GM18870 (cell line): ENCODE results near the gene CTAG1A.
"Not testable (repeated sequence)": the region's sequence is repeated elsewhere in the genome, so short reads cannot be mapped to it uniquely, and the experiment has no call there.

Experiments used
- ATAC-seq: cut with Tn5 transposase; IDR thresholded peaks from one replicate; pipeline ENCODE4 v1.9.1; 2021; ENCODE audit warnings: moderate library complexity; ENCODE audit not compliant: unreplicated experiment

Gene CTAG1A

DNA sequence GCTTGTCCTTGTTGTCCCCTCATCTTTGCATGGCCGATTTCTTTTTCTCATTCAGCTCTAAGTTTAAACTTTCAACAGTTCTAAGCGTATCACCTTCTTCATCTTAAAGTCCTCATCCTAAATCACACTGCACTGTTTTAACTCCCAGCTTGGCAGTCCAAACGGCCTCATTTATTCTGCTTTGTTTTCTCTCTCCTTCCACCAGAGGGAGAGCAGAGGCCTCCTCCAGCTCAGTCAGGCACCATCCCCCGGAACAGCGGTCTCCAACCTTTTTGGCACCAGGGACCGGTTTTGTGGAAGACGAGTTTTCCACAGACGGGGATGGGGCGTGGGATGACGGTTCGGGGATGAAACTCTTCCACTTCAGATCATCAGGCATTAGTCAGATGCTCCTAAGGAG is 14.6 kb upstream of the CTAG1A start:
- not testable (repeated sequence) for ATAC-seq

GRCh38 chrX:154573061-154573460 is 11.9 kb upstream of the CTAG1A start:
- not testable (repeated sequence) for ATAC-seq

GRCh38 chrX:154575076-154575475 is 9.9 kb upstream of the CTAG1A start:
- ATAC-seq, result not testable (repeated sequence)

GRCh38 chrX:154582994-154583393 is 1.9 kb upstream of the CTAG1A start:
- not testable (repeated sequence) for ATAC-seq

DNA sequence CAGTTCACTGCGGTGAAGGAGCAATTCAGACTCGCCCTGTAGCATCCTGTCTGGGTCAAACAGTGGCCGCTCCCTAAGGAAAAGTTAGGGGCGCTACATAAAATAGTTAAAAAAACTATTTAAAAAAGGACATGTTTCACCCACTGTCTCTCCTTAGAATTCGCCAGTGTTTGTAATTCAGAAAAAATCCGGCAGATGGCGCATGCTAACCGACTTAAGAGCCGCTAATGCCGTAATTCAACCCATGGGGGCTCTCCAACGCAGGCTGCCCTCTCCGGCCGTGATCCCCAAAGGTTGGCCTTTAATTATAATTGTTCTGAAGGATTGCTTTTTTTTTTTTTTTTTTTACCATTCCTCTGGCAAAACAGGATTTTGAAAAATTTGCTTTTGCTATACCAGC is 5.5 kb downstream of the CTAG1A start:
- not testable (repeated sequence) for ATAC-seq

DNA sequence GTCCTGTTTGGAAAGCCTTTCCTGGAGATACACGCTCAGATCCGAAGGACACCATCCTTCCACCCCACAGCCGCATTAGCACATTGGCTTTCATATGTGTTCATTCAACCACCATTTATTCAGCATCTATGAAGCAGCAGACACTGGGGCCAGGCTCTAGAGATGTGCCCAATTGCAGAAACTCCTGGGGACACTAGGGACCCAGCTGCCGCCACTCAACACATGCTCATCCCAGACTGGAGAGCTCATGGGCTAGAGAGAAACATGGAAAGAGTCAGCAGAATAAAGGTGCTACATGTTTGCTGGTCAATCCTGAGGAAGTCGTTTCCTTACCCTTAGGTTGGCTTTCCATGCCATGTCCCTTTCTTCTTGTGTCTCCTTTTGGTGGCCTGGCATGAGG is 7.6 kb downstream of the CTAG1A start:
- no peak for ATAC-seq

DNA sequence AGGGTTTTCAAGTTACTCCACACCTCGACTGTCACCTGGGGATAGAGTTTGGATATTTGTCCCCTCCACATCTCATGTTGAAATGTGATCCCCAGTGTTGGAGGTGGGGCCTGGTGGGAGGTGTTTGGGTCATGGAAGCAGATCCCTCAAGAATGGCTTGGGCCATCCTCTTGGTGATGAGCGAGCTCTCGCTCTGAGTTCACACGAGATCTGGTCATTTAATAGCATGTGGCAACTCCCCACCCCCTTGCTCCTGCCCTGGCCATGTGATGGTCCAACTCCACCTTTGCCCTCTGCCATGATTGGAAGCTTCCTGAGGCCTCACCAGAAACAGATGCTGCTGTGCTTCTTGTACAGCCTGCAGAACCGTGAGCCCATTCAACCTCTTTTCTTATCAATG is 8.3 kb downstream of the CTAG1A start:
- no peak for ATAC-seq

DNA sequence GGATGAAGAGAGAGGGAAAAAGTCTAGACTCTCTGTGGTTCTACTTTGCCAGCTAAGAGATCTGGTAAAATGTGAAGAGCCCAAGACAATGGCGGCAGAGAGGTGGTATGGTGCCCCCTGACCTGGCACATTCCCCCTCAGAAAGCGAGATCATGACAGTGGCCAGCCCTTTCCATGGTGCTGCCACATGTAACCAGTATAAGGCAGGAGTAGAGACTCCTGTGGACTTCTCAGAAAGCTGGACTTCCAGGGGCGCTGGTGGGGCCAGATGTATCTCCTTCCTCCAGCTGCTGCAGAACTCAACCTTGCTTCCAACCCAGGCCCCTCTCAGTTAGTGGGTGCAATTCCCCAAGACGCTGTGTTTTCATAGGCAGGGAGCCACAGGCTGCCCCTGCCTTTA is 9.6 kb downstream of the CTAG1A start:
- ATAC-seq, result no peak

- ATAC-seq, result no peak
Measured at GRCh38 chrX:154595559-154596249, 10.8 kb downstream of the CTAG1A start.

DNA sequence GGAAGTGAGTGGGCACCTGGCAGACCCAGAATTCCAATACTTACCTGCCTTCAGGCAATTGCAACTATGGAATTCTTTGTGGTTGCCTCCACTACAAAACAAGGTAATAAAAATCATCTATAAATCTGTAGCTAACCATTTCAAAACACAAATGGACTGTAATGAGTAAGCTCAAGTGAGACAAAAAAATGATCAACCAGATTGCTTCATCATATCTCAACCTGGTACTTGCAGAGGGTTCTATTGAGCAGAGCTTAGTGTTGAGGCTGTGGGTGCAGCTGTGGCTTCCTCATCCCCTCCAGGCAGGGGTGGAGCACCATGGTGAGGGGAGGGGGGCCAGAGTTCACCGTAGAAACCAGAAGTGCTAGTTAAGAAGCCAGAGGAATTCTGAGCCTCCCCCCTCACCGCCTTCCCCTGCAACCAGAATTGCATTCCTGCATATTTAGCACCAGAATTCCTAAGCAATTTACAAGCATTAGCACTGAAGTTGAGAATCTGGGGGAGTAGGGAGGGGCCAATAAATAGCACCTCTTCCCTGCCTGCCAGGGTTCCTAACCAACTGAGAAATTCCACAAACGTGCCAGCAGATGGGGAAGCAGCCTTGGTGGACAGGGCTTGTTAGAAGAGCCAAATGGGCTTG is 11.5 kb downstream of the CTAG1A start:
- no peak for ATAC-seq

DNA sequence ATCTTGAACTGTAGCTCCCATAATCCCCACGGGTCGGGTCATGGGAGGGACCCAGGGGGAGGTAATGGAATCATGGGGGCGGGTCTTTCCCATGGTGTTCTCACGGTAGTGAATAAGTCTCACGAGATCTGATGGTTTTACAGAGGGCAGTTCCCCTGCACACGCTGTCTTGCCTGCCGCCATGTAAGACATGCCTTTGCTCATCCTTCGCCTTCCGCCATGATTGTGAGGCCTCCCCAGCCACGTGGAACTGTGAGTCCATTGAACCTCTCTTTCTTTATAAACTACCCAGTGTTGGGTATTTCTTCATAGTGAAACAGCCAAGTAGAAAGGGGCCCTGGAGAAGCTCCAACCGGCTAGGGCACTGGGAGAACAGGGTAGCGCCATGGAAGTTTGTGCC is 12.3 kb downstream of the CTAG1A start:
- no peak for ATAC-seq

- ATAC-seq, result no peak
Measured at GRCh38 chrX:154598656-154599055, 13.7 kb downstream of the CTAG1A start.

GRCh38 chrX:154599531-154599930 is 14.6 kb downstream of the CTAG1A start:
- no peak for ATAC-seq

DNA sequence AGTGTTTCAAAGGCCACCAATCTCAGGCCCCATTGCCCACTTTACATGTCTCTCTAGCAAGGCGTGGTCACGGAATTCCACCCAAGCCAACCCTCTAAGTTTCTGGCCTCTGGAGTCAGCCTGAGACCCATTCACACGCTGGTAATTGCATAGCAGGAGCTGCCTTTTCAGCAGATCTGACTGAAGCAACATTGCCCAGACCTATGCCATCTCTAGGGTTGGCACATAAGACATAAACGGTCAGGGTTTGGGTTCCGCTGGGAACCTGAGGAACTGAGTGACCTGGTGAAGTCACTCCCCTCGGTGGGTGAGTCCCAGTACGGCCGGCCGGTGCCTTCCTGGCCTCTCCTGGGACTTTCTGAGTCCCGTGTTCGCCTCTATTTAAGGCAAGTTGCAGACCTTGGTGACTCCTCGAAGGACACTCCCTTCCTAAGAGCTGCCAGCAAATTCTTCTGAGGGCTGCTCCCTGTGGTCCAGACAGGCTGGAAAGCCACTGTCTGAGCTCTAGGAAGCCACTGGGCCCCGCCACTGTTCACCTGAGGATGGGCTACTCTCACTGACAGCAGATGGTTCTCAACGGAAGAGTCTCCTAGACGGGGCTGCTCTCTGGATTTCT is 15.9 kb downstream of the CTAG1A start:
- no peak for ATAC-seq

DNA sequence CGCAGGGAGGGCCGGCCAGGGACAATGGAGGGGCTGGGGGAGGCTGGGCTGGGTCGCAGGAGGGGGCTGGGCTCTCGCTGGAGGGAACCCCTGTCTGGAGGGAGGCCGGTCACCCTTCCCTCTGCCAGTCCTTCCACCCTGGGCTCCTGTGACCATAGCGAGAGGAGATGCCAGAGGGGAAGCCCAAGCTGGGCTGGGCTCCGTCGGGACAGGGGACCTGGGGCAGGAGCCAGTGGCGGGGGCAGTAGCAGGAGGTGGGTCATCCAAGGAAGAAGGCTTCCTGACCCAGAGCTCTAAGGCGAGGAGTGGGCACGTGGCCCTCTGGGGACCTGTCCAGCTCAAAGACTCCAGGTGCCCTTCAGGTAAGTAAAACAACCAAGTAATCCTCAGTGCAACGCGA is 17.3 kb downstream of the CTAG1A start:
- ATAC-seq, result no peak

GRCh38 chrX:154602766-154603437 is 18.0 kb downstream of the CTAG1A start:
- ATAC-seq, result no peak

GRCh38 chrX:154603438-154604430 is 18.8 kb downstream of the CTAG1A start:
- no peak for ATAC-seq

- no peak for ATAC-seq
Measured at GRCh38 chrX:154605566-154605965, 20.6 kb downstream of the CTAG1A start.

- ATAC-seq, result no peak
Measured at GRCh38 chrX:154607370-154607769, 22.4 kb downstream of the CTAG1A start.

- not testable (repeated sequence) for ATAC-seq
Measured at GRCh38 chrX:154607976-154608375, 23.0 kb downstream of the CTAG1A start.
